ENCODE results near the gene GPI. TPM values are rescaled to one million over a fixed set of nuclear protein-coding genes. Genes with fewer than 3 reads are reported as not detected.

The GPI gene
- total and polyA plus RNA-seq, 2 of the 8 experiments (the other 6 are each of a cell fraction or from before 2014, with no cell fraction given), result 171 to 360 TPM

DNA sequence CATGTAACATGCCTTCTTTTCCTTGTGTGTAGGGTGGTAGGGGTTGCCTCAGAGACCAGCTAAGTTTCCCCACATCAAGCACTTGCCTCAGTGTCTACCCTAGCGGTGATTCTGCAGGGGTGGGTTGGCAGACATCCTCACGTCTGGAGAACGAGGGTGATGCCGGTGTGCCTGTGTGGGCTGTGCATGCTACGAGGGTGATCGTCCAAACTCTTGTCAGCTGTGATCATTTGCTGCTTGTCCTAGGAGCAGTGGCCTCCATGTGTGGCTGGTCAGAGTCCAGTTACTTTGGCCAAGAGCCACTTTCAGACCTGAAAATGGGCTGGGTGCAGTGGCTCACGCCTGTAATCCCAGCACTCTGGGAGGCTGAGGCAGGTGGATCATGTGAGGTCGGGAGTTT, 5.1 kb downstream of the GPI start:
- H3K23me2 ChIP-seq (ENCODE audit: low read depth, low read length), result peaks cover 9% of the 10 kb centered on the region; the same call in 1 of the 2 replicates
- H3K79me2 ChIP-seq (ENCODE audit: control insufficient read depth in 1 of 2, insufficient read depth in 2 of 2, low read length in 2 of 2), result peaks cover 2 to 32% of the 10 kb centered on the region in 2 experiments; a peak in 3 of 4 replicates
- no peak overlapping the region for H3K27ac ChIP-seq (ENCODE audit: low read depth, low read length)
- ChIA-PET POLR2A (ENCODE audit: partially characterized antibody) (interaction anchor here (0.9 to 3.1 kb wide), 6 partner anchors 11 to 117 kb away, joined by 3 to 18 read pairs (median 4); no protein-coding TSS in a partner anchor), CTCF (ENCODE audit: partially characterized antibody) (interaction anchor here (0.8 to 1.3 kb wide), 3 partner anchors 24 to 130 kb away, joined by 3 to 4 read pairs (median 3); no protein-coding TSS in a partner anchor)
- no peaks in the 10 kb centered on the region for H3K9me3 ChIP-seq (ENCODE audit: insufficient read depth in 2 of 2, low read depth in 1 of 2, low read length in 1 of 2)
- FAIRE-seq, result no peak
- no peak overlapping the region for H3K56ac ChIP-seq (replicated peaks; ENCODE audit: insufficient read length, low read depth, low read length)
- peaks cover 0 to 6% (median 4%) of the 10 kb centered on the region in 4 experiments; a peak in 5 of 7 replicates for H3K4me1 ChIP-seq (replicated peaks in 1 of 4; ENCODE audit: control insufficient read depth in 3 of 4, insufficient read depth in 4 of 4, low read length in 3 of 4)
- 85% methylated on average over 8 of the region's 8 CpGs; no CpG with 5 or more reads in 1 of the 2 experiments for WGBS, 2 experiments (ENCODE audit: extremely low coverage in 1 of 2, insufficient coverage in 1 of 2, insufficient read length in 1 of 2, insufficient replicate concordance in 2 of 2, low coverage in 1 of 2, low lambda C conversion rate in 2 of 2, missing lambda C conversion rate in 1 of 2)
- H3K4me3 ChIP-seq (ENCODE audit: extremely low read depth in 1 of 4, insufficient read depth in 2 of 4, low read depth in 3 of 4, low read length in 4 of 4), result no peak overlapping the region
- no peak overlapping the region for H4K5ac ChIP-seq (ENCODE audit: insufficient read length, low read depth, low read length)
- no peak overlapping the region for H4K91ac ChIP-seq (replicated peaks; ENCODE audit: insufficient read length, low read length)
- no peak overlapping the region for H2BK120ac ChIP-seq (replicated peaks; ENCODE audit: low read depth, low read length)
- H3K23ac ChIP-seq (ENCODE audit: insufficient read length), result no peak overlapping the region
- DNase-seq (ENCODE audit: low read depth in 1 of 2, low spot score in 2 of 2), result no peak
- H3K4me2 ChIP-seq (ENCODE audit: insufficient read depth in 1 of 2, low read depth in 2 of 2, low read length in 2 of 2), result no peak overlapping the region
- H2BK15ac ChIP-seq (ENCODE audit: low read length), result no peak overlapping the region
- no peak overlapping the region for H3K4ac ChIP-seq (replicated peaks; ENCODE audit: insufficient read length, low read depth, low read length)
- H3K79me1 ChIP-seq (ENCODE audit: low read depth, low read length), result peaks cover 24% of the 10 kb centered on the region
- no peak overlapping the region for H2AK5ac ChIP-seq (ENCODE audit: low read depth, low read length)
- H3K27me3 ChIP-seq (replicated peaks in 1 of 4; ENCODE audit: control insufficient read depth in 3 of 4, extremely low read depth in 1 of 4, insufficient read depth in 3 of 4, low read length in 3 of 4), result no peaks in the 10 kb centered on the region
- H2AFZ ChIP-seq (ENCODE audit: low read length), result no peak overlapping the region
- no peak overlapping the region for H3K9ac ChIP-seq (replicated peaks in 1 of 4; ENCODE audit: extremely low read depth in 1 of 4, low read depth in 3 of 4, low read length in 3 of 4)
- H2BK5ac ChIP-seq (ENCODE audit: low read depth, low read length), result no peak overlapping the region
- H2BK20ac ChIP-seq (ENCODE audit: low read length), result no peak overlapping the region
- H3K18ac ChIP-seq (ENCODE audit: extremely low read depth, low read length), result no peak overlapping the region
- peaks cover 30 to 48% (median 35%) of the 10 kb centered on the region in 4 experiments for H3K36me3 ChIP-seq (ENCODE audit: control insufficient read depth in 2 of 4, insufficient read depth in 4 of 4, low read length in 3 of 4)
- H4K8ac ChIP-seq (ENCODE audit: extremely low read depth, insufficient read depth, low read length), result no peak overlapping the region
- TF ChIP-seq YY1 (IDR thresholded peaks at IDR 0.05; ENCODE audit: low read depth, low read length), result no peak
- TF ChIP-seq GTF2F1 (IDR thresholded peaks at IDR 0.05; ENCODE audit: borderline replicate concordance, low read depth, low read length), result no peak
- no peak for TF ChIP-seq CTBP2 (IDR thresholded peaks at IDR 0.05; ENCODE audit: borderline replicate concordance, insufficient read depth, insufficient read length, low read length)
- no peak for TF ChIP-seq RNF2 (IDR thresholded peaks at IDR 0.05; ENCODE audit: borderline replicate concordance, low read depth, low read length, missing control alignments, poor library complexity, severe bottlenecking)
- TF ChIP-seq CBX5 (IDR thresholded peaks at IDR 0.05; ENCODE audit: low read depth, low read length), result no peak
- H3K14ac ChIP-seq (ENCODE audit: insufficient read length), result no peak overlapping the region
- no peak overlapping the region for H2BK12ac ChIP-seq (ENCODE audit: low read depth, low read length)
- H4K20me1 ChIP-seq (replicated peaks in 1 of 2; ENCODE audit: control insufficient read depth in 1 of 2, insufficient read depth in 2 of 2, low read length in 2 of 2), result peaks cover 10 to 27% of the 10 kb centered on the region in 2 experiments
